SK-N-MC (cell line): ENCODE data around the gene SNX6.

Source experiments
- EZH2 ChIP-seq: fragments of 200-600 bp; sonication (generic); IDR thresholded peaks from one replicate; pipeline ENCODE4 v1.6.1; 2017; ENCODE audit warnings: antibody characterized with exemption
- POLR2AphosphoS5 ChIP-seq: IDR thresholded peaks from 2 replicates; pipeline ENCODE4 v1.6.1; 2012; ENCODE audit warnings: mild to moderate bottlenecking, low read depth, low read length, borderline replicate concordance

GRCh38 chr14:34646570-34647255 lies 16.8 kb upstream of the SNX6 start:
- TF ChIP-seq EZH2 (no peak), POLR2AphosphoS5 (no peak)
